Esophagus muscularis mucosa (tissue), 4 donors: Measurements from ENCODE around the gene PPP1R12B. TPM values are rescaled to one million over a fixed set of nuclear protein-coding genes. Genes with fewer than 3 reads are reported as not detected.
"Not testable (repeated sequence)": the region's sequence is repeated elsewhere in the genome, so short reads cannot be mapped to it uniquely, and the experiment has no call there.

Experiments used
- DNase-seq: peaks from one replicate; pipeline ENCODE4 v3.0.0-alpha.2; 2017; ENCODE audit errors: extremely low spot score
- H3K27ac ChIP-seq, 4 donors: fragments of 200-600 bp; sonication (generic); replicated peaks in 1 of 4; 1 replicate in 3 of 4; 2 replicates in 1 of 4; pipeline ENCODE4 v1.5.1; 2016 to 2019; ENCODE audit warnings: mild to moderate bottlenecking in 1 of 4
- H3K27me3 ChIP-seq, 4 donors: fragments of 200-600 bp; sonication (generic); one replicate each; pipeline versions ENCODE4 v1.5.1 to v1.6.0; 2016 to 2019
- H3K36me3 ChIP-seq, 4 donors: fragments of 200-600 bp; sonication (generic); one replicate each; pipeline ENCODE4 v1.5.1; 2016 to 2019
- H3K4me1 ChIP-seq, 4 donors: fragments of 200-600 bp; sonication (generic); one replicate each; pipeline ENCODE4 v1.5.1; 2016 to 2019
- H3K4me3 ChIP-seq, 4 donors: fragments of 200-600 bp; sonication (generic); 1 replicate in 2 of 4; 2 replicates in 2 of 4; pipeline ENCODE4 v1.5.1; 2016 to 2019; ENCODE audit warnings: mild to moderate bottlenecking in 4 of 4, moderate library complexity in 1 of 4
- H3K9me3 ChIP-seq, 4 donors: fragments of 200-600 bp; sonication (generic); 1 replicate in 3 of 4; 2 replicates in 1 of 4; pipeline ENCODE4 v1.5.1; 2016 to 2019
- CTCF ChIP-seq, 3 experiments: fragments of 200-600 bp in 2 of 3; fragments of 450-650 bp in 1 of 3; sonication (generic) in 2 of 3; IDR thresholded peaks; one replicate each; pipeline ENCODE4 v1.5.1; 2017 to 2019; ENCODE audit warnings: antibody characterized with exemption in 3 of 3, mild to moderate bottlenecking in 2 of 3, moderate library complexity in 1 of 3
- EP300 ChIP-seq: sonication (generic); formaldehyde crosslinking; IDR thresholded peaks from one replicate; pipeline ENCODE4 v1.6.1; 2017; ENCODE audit warnings: antibody characterized with exemption
- POLR2A ChIP-seq: fragments of 450-650 bp; IDR thresholded peaks from one replicate; pipeline ENCODE4 v1.6.1; 2017; ENCODE audit warnings: antibody characterized with exemption, moderate library complexity, mild to moderate bottlenecking, low read depth
- POLR2AphosphoS5 ChIP-seq, 2 donors: sonication (generic); formaldehyde crosslinking; IDR thresholded peaks; one replicate each; pipeline ENCODE4 v1.6.1; 2017; ENCODE audit warnings: antibody characterized with exemption in 2 of 2
- WGBS: methylation state at CpG from one replicate; pipeline ENCODE4 v1.1.5; 2018; 5-methylcytosine and 5-hydroxymethylcytosine counted together
- intact Hi-C: fragments of 100-400 bp; cut with DNase I; formaldehyde crosslinking; loops from one replicate; pipeline ENCODE4 v1.15.1; 2023
- total RNA-seq, 4 donors: library from RNA; depleted of rRNA; stranded (reverse); fragments of >200 nt; gene quantifications; one replicate each; pipeline versions ENCODE4 v1.1.0 to v1.2.1, GENCODE V29; 2016

The PPP1R12B gene
- total RNA-seq, 4 donors from 2014 or later: 692 to 1,262 (median 949) TPM

GRCh38 chr1:202624781-202625108, 276.2 kb downstream of the PPP1R12B start:
- no peak overlapping the region for H3K4me3 ChIP-seq
- DNase-seq: no peak
- no peaks in the 10 kb centered on the region for H3K36me3 ChIP-seq
- no peaks in the 10 kb centered on the region for H3K9me3 ChIP-seq
- TF ChIP-seq POLR2AphosphoS5 (IDR thresholded peaks at IDR 0.05): no peak
- peaks cover 20 to 25% (median 21%) of the 10 kb centered on the region in 4 donors for H3K4me1 ChIP-seq
- peaks cover 0 to 12% (median 0%) of the 10 kb centered on the region in 4 donors for H3K27me3 ChIP-seq
- WGBS: 41% methylated on average over 1 of the region's 1 CpG
- H3K27ac ChIP-seq: no peak overlapping the region
- intact Hi-C loops: loop anchor here (10.0 kb wide), 1 partner anchor 280 kb away; the partner anchor contains the start of genes PPP1R12B and UBE2T

- DNase-seq: no peak
- intact Hi-C loops: loop anchor here (10.0 kb wide), 1 partner anchor 281 kb away; the partner anchor contains the start of genes PPP1R12B and UBE2T
These were observed 277.2 kb downstream of the PPP1R12B start for GRCh38 chr1:202625416-202626360.

GRCh38 chr1:202627036-202627435, 278.5 kb downstream of the PPP1R12B start:
- WGBS: 70% methylated on average over 7 of the region's 7 CpGs
- H3K36me3 ChIP-seq, H3K4me3 ChIP-seq, H3K9me3 ChIP-seq, H3K27ac ChIP-seq, DNase-seq: not testable (repeated sequence)
- intact Hi-C loops: loop anchor here (10.0 kb wide), 1 partner anchor 282 kb away; the partner anchor contains the start of genes PPP1R12B and UBE2T
- Histone ChIP-seq H3K27me3 (peaks cover 0 to 34% (median 4%) of the 10 kb centered on the region in 4 donors), H3K4me1 (peaks cover 18 to 25% (median 21%) of the 10 kb centered on the region in 4 donors)

More at GRCh38 chr1:202625416-202626360, 277.2 kb downstream of the PPP1R12B start:
- WGBS: 49% methylated on average over 21 of the region's 28 CpGs
- Histone ChIP-seq H3K36me3 (no peaks in the 10 kb centered on the region), H3K9me3 (no peaks in the 10 kb centered on the region), H3K27me3 (peaks cover 0 to 21% (median 0%) of the 10 kb centered on the region in 4 donors), H3K4me3 (no peak overlapping the region), H3K27ac (no peak overlapping the region), H3K4me1 (peaks cover 18 to 25% (median 21%) of the 10 kb centered on the region in 4 donors)
- TF ChIP-seq CTCF (IDR thresholded peaks at IDR 0.05) (peak; percentile 64 to 85 (median 75)), POLR2A (no peak)

- intact Hi-C loops: loop anchor here (10.0 kb wide), 1 partner anchor 283 kb away; the partner anchor contains the start of genes PPP1R12B and UBE2T
- H3K27ac ChIP-seq: no peak overlapping the region
- no peaks in the 10 kb centered on the region for H3K36me3 ChIP-seq
- DNase-seq: no peak
- H3K4me1 ChIP-seq: peaks cover 15 to 18% (median 17%) of the 10 kb centered on the region in 4 donors
- no peaks in the 10 kb centered on the region for H3K9me3 ChIP-seq
- peaks cover 0 to 35% (median 4%) of the 10 kb centered on the region in 4 donors for H3K27me3 ChIP-seq
- WGBS: 82% methylated on average over 11 of the region's 13 CpGs
- no peak overlapping the region for H3K4me3 ChIP-seq
- no peak for TF ChIP-seq POLR2AphosphoS5 (IDR thresholded peaks at IDR 0.05)
- no peak for TF ChIP-seq EP300
- no peak for TF ChIP-seq POLR2A
- no peak for TF ChIP-seq CTCF (IDR thresholded peaks at IDR 0.05)
These were observed 279.5 kb downstream of the PPP1R12B start for GRCh38 chr1:202627841-202628565.

- no peak for DNase-seq
- H3K27me3 ChIP-seq: peaks cover 0 to 35% (median 4%) of the 10 kb centered on the region in 4 donors
- 87% methylated on average over 5 of the region's 7 CpGs for WGBS
- H3K4me1 ChIP-seq: peaks cover 7 to 12% (median 10%) of the 10 kb centered on the region in 4 donors
- no peaks in the 10 kb centered on the region for H3K36me3 ChIP-seq
- TF ChIP-seq POLR2AphosphoS5 (IDR thresholded peaks at IDR 0.05): no peak
- TF ChIP-seq EP300: no peak
- TF ChIP-seq CTCF (IDR thresholded peaks at IDR 0.05): no peak
- TF ChIP-seq POLR2A: no peak
- no peak overlapping the region for H3K27ac ChIP-seq
- H3K4me3 ChIP-seq: no peak overlapping the region
- H3K9me3 ChIP-seq: no peaks in the 10 kb centered on the region
- intact Hi-C loops: loop anchor here (10.0 kb wide), 1 partner anchor 284 kb away; the partner anchor contains the start of genes PPP1R12B and UBE2T
These were observed 280.2 kb downstream of the PPP1R12B start for GRCh38 chr1:202628646-202629215.

GRCh38 chr1:202629257-202629811, 280.8 kb downstream of the PPP1R12B start:
- WGBS: no CpG with 5 or more reads among the region's 2 CpGs
- not testable (repeated sequence) for H3K36me3 ChIP-seq, H3K4me3 ChIP-seq, H3K9me3 ChIP-seq, DNase-seq, H3K27ac ChIP-seq
- intact Hi-C loops: loop anchor here (10.0 kb wide), 1 partner anchor 285 kb away; the partner anchor contains the start of genes PPP1R12B and UBE2T
- Histone ChIP-seq H3K4me1 (peaks cover 6 to 12% (median 9%) of the 10 kb centered on the region in 4 donors), H3K27me3 (peaks cover 0 to 35% (median 4%) of the 10 kb centered on the region in 4 donors)

- Histone ChIP-seq H3K4me1 (peaks cover 6 to 11% (median 7%) of the 10 kb centered on the region in 4 donors), H3K27me3 (peaks cover 0 to 31% (median 4%) of the 10 kb centered on the region in 4 donors)
- H3K27ac ChIP-seq, H3K4me3 ChIP-seq, H3K36me3 ChIP-seq, DNase-seq, intact Hi-C loops, H3K9me3 ChIP-seq: not testable (repeated sequence)
- WGBS: 78% methylated on average over 4 of the region's 6 CpGs
These were observed 281.6 kb downstream of the PPP1R12B start for GRCh38 chr1:202630096-202630495.
